AG09309 (cell line): ENCODE measurements around the gene URI1.
A peak's percentile ranks its signal among the peaks of the same experiment; 100 is the strongest.

ENCODE experiments used
- DNase-seq: peaks from one replicate; pipeline ENCODE4 v3.0.0-alpha.2; 2010; ENCODE audit warnings: low read depth
- H3K4me3 ChIP-seq: 2 replicates; pipeline ENCODE4 v1.5.1; 2011; ENCODE audit warnings: mild to moderate bottlenecking, low read depth, low read length, moderate library complexity; ENCODE audit not compliant: control insufficient read depth
- CTCF ChIP-seq: IDR thresholded peaks from 2 replicates; pipeline ENCODE4 v1.5.1; 2011; ENCODE audit warnings: mild to moderate bottlenecking, low read depth, low read length, inconsistent platforms; ENCODE audit not compliant: insufficient read depth, control insufficient read depth; ENCODE audit errors: missing control alignments

Gene URI1

GRCh38 chr19:30026933-30027332, 84.9 kb downstream of the URI1 start:
- no peak for TF ChIP-seq CTCF
- DNase-seq = no peak
- no peak overlapping the region for H3K4me3 ChIP-seq

GRCh38 chr19:30028118-30028991, 86.3 kb downstream of the URI1 start:
- DNase-seq = no peak
- TF ChIP-seq CTCF = no peak
- H3K4me3 ChIP-seq = no peak overlapping the region

- H3K4me3 ChIP-seq = no peak overlapping the region
- no peak for DNase-seq
- no peak for TF ChIP-seq CTCF
Observed at GRCh38 chr19:30028992-30029343, 86.9 kb downstream of the URI1 start.

GRCh38 chr19:30029721-30030510, 87.9 kb downstream of the URI1 start:
- no peak for TF ChIP-seq CTCF
- H3K4me3 ChIP-seq = no peak overlapping the region
- peak; percentile 52 for DNase-seq

- no peak for DNase-seq
- no peak for TF ChIP-seq CTCF
Observed at GRCh38 chr19:30034321-30034720, 92.3 kb downstream of the URI1 start.

GRCh38 chr19:30036154-30037129, 94.4 kb downstream of the URI1 start:
- DNase-seq = no peak
- H3K4me3 ChIP-seq = no peak overlapping the region
- TF ChIP-seq CTCF = no peak

More at GRCh38 chr19:30034321-30034720, 92.3 kb downstream of the URI1 start:
- no peak overlapping the region for H3K4me3 ChIP-seq
